Hepatocyte (in vitro differentiated cells): ENCODE data around the gene KLHL8. TPM values are rescaled to one million over a fixed set of nuclear protein-coding genes. Genes with fewer than 3 reads are reported as not detected.

Experiments used
- DNase-seq: peaks from one replicate; pipeline ENCODE4 v3.0.0-alpha.2; 2016; ENCODE audit warnings: low spot score
- H2AFZ ChIP-seq: fragments of 200-600 bp; sonication (generic); 2 replicates; pipeline ENCODE4 v1.6.0; 2016; ENCODE audit warnings: antibody characterized with exemption, mild to moderate bottlenecking
- H3K27ac ChIP-seq: fragments of 200-600 bp; sonication (generic); 2 replicates; pipeline ENCODE4 v1.5.1; 2016; ENCODE audit warnings: mild to moderate bottlenecking
- H3K27me3 ChIP-seq: fragments of 200-600 bp; sonication (generic); 2 replicates; pipeline ENCODE4 v1.6.1; 2016
- H3K36me3 ChIP-seq: fragments of 200-600 bp; sonication (generic); replicated peaks from 2 replicates; pipeline ENCODE4 v1.5.1; 2016; ENCODE audit warnings: low read depth; ENCODE audit not compliant: insufficient read depth
- H3K4me1 ChIP-seq: fragments of 200-600 bp; sonication (generic); 2 replicates; pipeline ENCODE4 v1.5.1; 2016; ENCODE audit warnings: mild to moderate bottlenecking, moderate library complexity; ENCODE audit not compliant: insufficient read depth
- H3K4me2 ChIP-seq: fragments of 200-600 bp; sonication (generic); 2 replicates; pipeline ENCODE4 v1.6.0; 2016
- H3K4me3 ChIP-seq: fragments of 200-600 bp; sonication (generic); 2 replicates; pipeline ENCODE4 v1.5.1; 2016; ENCODE audit warnings: mild to moderate bottlenecking
- H3K79me2 ChIP-seq: fragments of 200-600 bp; sonication (generic); 2 replicates; pipeline ENCODE4 v1.6.0; 2017; ENCODE audit warnings: mild to moderate bottlenecking
- H3K9me2 ChIP-seq: fragments of 200-600 bp; sonication (generic); replicated peaks from 2 replicates; pipeline ENCODE4 v1.6.0; 2017; ENCODE audit warnings: mild to moderate bottlenecking; ENCODE audit not compliant: insufficient read depth
- H3K9me3 ChIP-seq: fragments of 200-600 bp; sonication (generic); 2 replicates; pipeline ENCODE4 v1.5.1; 2016; ENCODE audit warnings: low read depth, mild to moderate bottlenecking
- H4K20me1 ChIP-seq: fragments of 200-600 bp; sonication (generic); 2 replicates; pipeline ENCODE4 v1.6.0; 2016; ENCODE audit warnings: mild to moderate bottlenecking; ENCODE audit not compliant: insufficient read depth, poor library complexity, severe bottlenecking
- CTCF ChIP-seq: fragments of 200-600 bp; sonication (generic); IDR thresholded peaks from 2 replicates; pipeline ENCODE4 v1.5.1; 2016; ENCODE audit warnings: antibody characterized with exemption, mild to moderate bottlenecking; ENCODE audit not compliant: poor library complexity
- EZH2 ChIP-seq: fragments of 200-600 bp; sonication (generic); IDR thresholded peaks from 2 replicates; pipeline ENCODE4 v1.6.1; 2016; ENCODE audit warnings: antibody characterized with exemption, mild to moderate bottlenecking, borderline replicate concordance
- EZH2phosphoT487 ChIP-seq: fragments of 200-600 bp; sonication (generic); IDR thresholded peaks from one replicate; pipeline ENCODE4 v1.6.1; 2018; ENCODE audit warnings: antibody characterized with exemption, mild to moderate bottlenecking, low read depth, moderate library complexity; ENCODE audit not compliant: unreplicated experiment, severe bottlenecking
- WGBS: methylation state at CpG from one replicate; pipeline ENCODE4 v1.1.6; 2016; ENCODE audit warnings: low lambda C conversion rate; ENCODE audit errors: missing lambda C conversion rate; 5-methylcytosine and 5-hydroxymethylcytosine counted together
- polyA plus RNA-seq: library from polyadenylated mRNA; unstranded; fragments of >200 nt; fragmentation: Nextera tagmentation; extraction: Ambion mirVana; gene quantifications from 2 replicates; pipeline ENCODE4 v1.2.1, GENCODE V29; 2016
- total RNA-seq: library from RNA; depleted of rRNA; stranded (reverse); fragments of >200 nt; gene quantifications from 2 replicates; pipeline ENCODE4 v1.2.3, GENCODE V29; 2014

KLHL8 gene
- total and polyA plus RNA-seq, 2 experiments from 2014 or later: 10.0 to 23.9 TPM

DNA sequence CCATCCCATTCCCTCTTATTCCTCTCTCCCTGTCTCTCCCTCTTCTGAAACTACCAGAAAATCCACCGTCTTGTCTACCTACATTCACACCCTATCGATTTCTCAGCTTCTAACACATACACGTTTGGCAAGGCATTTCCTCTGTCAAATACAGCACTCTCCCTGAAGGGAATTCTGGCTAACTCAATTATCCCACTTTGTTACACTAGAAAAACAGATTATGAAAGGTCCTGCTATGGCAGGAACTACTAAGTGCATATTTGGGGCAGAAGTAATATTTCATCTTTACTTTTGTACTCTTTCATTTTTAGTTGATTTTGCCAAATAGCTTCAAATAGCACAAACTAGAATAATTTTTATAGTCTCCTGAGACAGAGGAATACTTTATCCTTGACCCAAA lies 46.6 kb upstream of the KLHL8 start:
- no peak overlapping the region for H2AFZ ChIP-seq
- no peaks in the 10 kb centered on the region for H3K27me3 ChIP-seq

GRCh38 chr4:87262886-87263285 lies 42.5 kb upstream of the KLHL8 start:
- no peak overlapping the region for H2AFZ ChIP-seq
- H4K20me1 ChIP-seq: no peaks in the 10 kb centered on the region
- no peaks in the 10 kb centered on the region for H3K9me3 ChIP-seq
- no peak overlapping the region for H3K4me2 ChIP-seq
- H3K9me2 ChIP-seq: no peaks in the 10 kb centered on the region
- H3K36me3 ChIP-seq: no peaks in the 10 kb centered on the region
- H3K27me3 ChIP-seq: no peaks in the 10 kb centered on the region
- no peaks in the 10 kb centered on the region for H3K79me2 ChIP-seq
- no peak overlapping the region for H3K27ac ChIP-seq
- 83% methylated on average over 1 of the region's 1 CpG for WGBS
- TF ChIP-seq EZH2phosphoT487 (no peak), EZH2 (no peak), CTCF (no peak)
- no peak for DNase-seq
- no peaks in the 10 kb centered on the region for H3K4me1 ChIP-seq
- H3K4me3 ChIP-seq: no peak overlapping the region

More for the DNA sequence above, 46.6 kb upstream of the KLHL8 start:
- Histone ChIP-seq H3K4me2 (no peak overlapping the region), H3K4me3 (no peak overlapping the region), H3K79me2 (no peaks in the 10 kb centered on the region), H3K36me3 (no peaks in the 10 kb centered on the region), H4K20me1 (no peaks in the 10 kb centered on the region), H3K27ac (no peak overlapping the region), H3K9me3 (no peaks in the 10 kb centered on the region), H3K9me2 (no peaks in the 10 kb centered on the region), H3K4me1 (no peaks in the 10 kb centered on the region)
- TF ChIP-seq CTCF (no peak), EZH2phosphoT487 (no peak), EZH2 (no peak)
- WGBS: 46% methylated on average over 3 of the region's 3 CpGs
- DNase-seq: no peak

GRCh38 chr4:87260477-87260876 lies 40.1 kb upstream of the KLHL8 start:
- Histone ChIP-seq H3K79me2 (no peaks in the 10 kb centered on the region), H3K4me3 (no peak overlapping the region), H3K27me3 (no peaks in the 10 kb centered on the region), H3K27ac (no peak overlapping the region), H4K20me1 (no peaks in the 10 kb centered on the region), H3K9me2 (no peaks in the 10 kb centered on the region), H3K4me1 (no peaks in the 10 kb centered on the region), H3K36me3 (no peaks in the 10 kb centered on the region), H3K9me3 (no peaks in the 10 kb centered on the region), H3K4me2 (no peak overlapping the region), H2AFZ (no peak overlapping the region)
- TF ChIP-seq CTCF (no peak), EZH2 (no peak)
- no peak for DNase-seq
- 85% methylated on average over 2 of the region's 2 CpGs for WGBS

GRCh38 chr4:87258677-87259076 lies 38.3 kb upstream of the KLHL8 start:
- Histone ChIP-seq H3K36me3 (no peaks in the 10 kb centered on the region), H2AFZ (no peak overlapping the region), H3K9me3 (no peaks in the 10 kb centered on the region), H3K27me3 (no peaks in the 10 kb centered on the region), H3K4me1 (no peaks in the 10 kb centered on the region), H3K79me2 (no peaks in the 10 kb centered on the region), H4K20me1 (no peaks in the 10 kb centered on the region), H3K9me2 (no peaks in the 10 kb centered on the region), H3K4me3 (no peak overlapping the region), H3K4me2 (no peak overlapping the region), H3K27ac (no peak overlapping the region)
- no peak for TF ChIP-seq EZH2
- TF ChIP-seq CTCF: no peak
- no peak for TF ChIP-seq EZH2phosphoT487
- WGBS: 92% methylated on average over 2 of the region's 2 CpGs
- no peak for DNase-seq
